ENCODE data around the gene IL13RA1. TPM values are rescaled to one million over a fixed set of nuclear protein-coding genes. Genes with fewer than 3 reads are reported as not detected.

IL13RA1 gene
- total and polyA plus RNA-seq, 2 of the 13 experiments (the other 11 are each of a cell fraction or from before 2014, with no cell fraction given) = 56.6 to 73.5 TPM

DNA sequence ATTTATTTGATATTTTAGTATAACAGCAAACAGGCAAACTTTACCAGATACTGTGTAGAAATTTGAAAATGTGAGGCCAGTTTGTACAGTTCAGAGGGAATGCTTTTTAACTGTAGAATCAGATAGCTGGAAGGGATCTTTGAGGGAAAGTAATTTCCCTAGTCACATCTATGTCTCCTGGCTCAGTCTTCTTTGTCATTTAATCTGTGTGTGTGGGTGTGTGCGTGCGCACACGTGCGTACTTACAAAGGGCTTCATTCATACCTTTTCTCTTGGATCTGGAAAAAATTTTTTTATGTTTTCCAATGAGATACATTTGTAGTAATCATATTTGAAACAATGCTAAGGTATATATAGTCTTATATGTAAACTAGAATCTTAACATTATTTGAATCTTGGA, 44.6 kb downstream of the IL13RA1 start:
- Histone ChIP-seq H2AFZ (ENCODE audit: low read length) (no peak overlapping the region), H3K27me3 (ENCODE audit: control insufficient read depth in 1 of 2, insufficient read depth in 2 of 2, low read length in 2 of 2) (no peaks in the 10 kb centered on the region), H3K36me3 (replicated peaks in 1 of 2; ENCODE audit: control insufficient read depth in 1 of 2, insufficient read depth in 2 of 2, low read length in 2 of 2) (no peaks in the 10 kb centered on the region; a peak in 1 of 5 replicates), H4K20me1 (ENCODE audit: insufficient read depth, low read length) (no peaks in the 10 kb centered on the region), H3K4me3 (replicated peaks in 1 of 3; ENCODE audit: insufficient read depth in 1 of 3, low read depth in 2 of 3, low read length in 3 of 3) (no peak overlapping the region), H3K9me3 (ENCODE audit: low read length) (no peaks in the 10 kb centered on the region), H3K4me2 (ENCODE audit: low read depth, low read length) (no peak overlapping the region), H3K27ac (ENCODE audit: extremely low read length, insufficient read depth, low read length) (no peak overlapping the region), H3K79me2 (ENCODE audit: insufficient read depth, low read length) (no peaks in the 10 kb centered on the region), H3K9ac (ENCODE audit: insufficient read depth, low read depth, low read length) (no peak overlapping the region), H3K4me1 (ENCODE audit: insufficient read depth, low read length) (no peaks in the 10 kb centered on the region)
- 96% methylated on average over 4 of the region's 4 CpGs for WGBS (ENCODE audit: low lambda C conversion rate)
- CTCF ChIA-PET (ENCODE audit: low intra/inter-chr PET ratio, low total read pairs) = no interaction called here
- in situ Hi-C loops (cut with HindIII; ENCODE audit: extremely low pct_ligation_motif_present, low pct_unique_long_range_greater_than_20kb) (no loop called here), intact Hi-C loops (cut with micrococcal nuclease; ENCODE audit: unreplicated experiment) (no loop called here)
- ATAC-seq = no peak
- FAIRE-seq = no peak
- POLR2A ChIA-PET = no interaction called here
- no peak for DNase-seq (ENCODE audit: low spot score)
- no TSS peak for BruUV-seq (replicated peaks)
- TF ChIP-seq ZNF121 (CRISPR knock-in tag; IDR thresholded peaks at IDR 0.05) = no peak
- no peak for TF ChIP-seq BCLAF1 (IDR thresholded peaks at IDR 0.05)
- no peak for TF ChIP-seq DMAP1 (CRISPR knock-in tag; IDR thresholded peaks at IDR 0.05)
- no peak for TF ChIP-seq PITX1 (CRISPR knock-in tag; IDR thresholded peaks at IDR 0.05)
- TF ChIP-seq ARID2 (CRISPR knock-in tag; IDR thresholded peaks at IDR 0.05; ENCODE audit: borderline replicate concordance) = no peak
- TF ChIP-seq ZNF720 (CRISPR knock-in tag; IDR thresholded peaks at IDR 0.05) = no peak
- TF ChIP-seq TMF1 (CRISPR knock-in tag; IDR thresholded peaks at IDR 0.05; ENCODE audit: low read depth) = no peak
- TF ChIP-seq ATM (IDR thresholded peaks at IDR 0.05; ENCODE audit: borderline replicate concordance) = no peak
- TF ChIP-seq ZNF569 (CRISPR knock-in tag; IDR thresholded peaks at IDR 0.05; ENCODE audit: borderline replicate concordance) = no peak
- no peak for TF ChIP-seq MIER3 (CRISPR knock-in tag; IDR thresholded peaks at IDR 0.05; ENCODE audit: borderline replicate concordance)
- TF ChIP-seq PTBP1 (IDR thresholded peaks at IDR 0.05; ENCODE audit: low read depth, low read length, poor library complexity, severe bottlenecking) = no peak
- TF ChIP-seq, protein P1, sequence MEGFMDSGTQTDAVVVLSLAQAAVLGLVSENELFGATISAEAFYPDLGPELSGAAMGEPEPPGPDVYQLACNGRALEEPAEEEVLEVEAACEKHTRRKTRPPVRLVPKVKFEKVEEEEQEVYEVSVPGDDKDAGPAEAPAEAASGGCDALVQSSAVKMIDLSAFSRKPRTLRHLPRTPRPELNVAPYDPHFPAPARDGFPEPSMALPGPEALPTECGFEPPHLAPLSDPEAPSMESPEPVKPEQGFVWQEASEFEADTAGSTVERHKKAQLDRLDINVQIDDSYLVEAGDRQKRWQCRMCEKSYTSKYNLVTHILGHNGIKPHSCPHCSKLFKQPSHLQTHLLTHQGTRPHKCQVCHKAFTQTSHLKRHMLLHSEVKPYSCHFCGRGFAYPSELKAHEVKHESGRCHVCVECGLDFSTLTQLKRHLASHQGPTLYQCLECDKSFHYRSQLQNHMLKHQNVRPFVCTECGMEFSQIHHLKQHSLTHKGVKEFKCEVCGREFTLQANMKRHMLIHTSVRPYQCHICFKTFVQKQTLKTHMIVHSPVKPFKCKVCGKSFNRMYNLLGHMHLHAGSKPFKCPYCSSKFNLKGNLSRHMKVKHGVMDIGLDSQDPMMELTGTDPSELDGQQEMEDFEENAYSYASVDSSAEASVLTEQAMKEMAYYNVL (CRISPR knock-in tag; IDR thresholded peaks at IDR 0.05; ENCODE audit: borderline replicate concordance) = no peak
- no peak for TF ChIP-seq ZNF556 (CRISPR knock-in tag; IDR thresholded peaks at IDR 0.05; ENCODE audit: borderline replicate concordance)
- no peak for TF ChIP-seq ZMYM4 (CRISPR knock-in tag; IDR thresholded peaks at IDR 0.05)
- TF ChIP-seq ZNF790 (CRISPR knock-in tag; IDR thresholded peaks at IDR 0.05; ENCODE audit: borderline replicate concordance) = no peak
